ENCODE results near the gene ZNF574.
"Not testable (repeated sequence)": the region's sequence is repeated elsewhere in the genome, so short reads cannot be mapped to it uniquely, and the experiment has no call there.

ZNF574 gene

GRCh38 chr19:42083537-42083936 lies 7.6 kb downstream of the ZNF574 start:
- DNase-seq = no peak

GRCh38 chr19:42086188-42086736 lies 10.3 kb downstream of the ZNF574 start:
- no peak for DNase-seq

- no peak for DNase-seq
Observed at GRCh38 chr19:42086770-42087550, 11.0 kb downstream of the ZNF574 start.

- no peak for DNase-seq
Observed at GRCh38 chr19:42088471-42089190, 12.7 kb downstream of the ZNF574 start.

- no peak for DNase-seq
Observed at GRCh38 chr19:42089191-42089750, 13.3 kb downstream of the ZNF574 start.

- no peak for DNase-seq
Observed at GRCh38 chr19:42089772-42090171, 13.8 kb downstream of the ZNF574 start.

GRCh38 chr19:42090672-42091071 lies 14.7 kb downstream of the ZNF574 start:
- no peak for DNase-seq

- DNase-seq = no peak
Observed at GRCh38 chr19:42091300-42091699, 15.3 kb downstream of the ZNF574 start.

GRCh38 chr19:42091742-42092141 lies 15.8 kb downstream of the ZNF574 start:
- DNase-seq = no peak

GRCh38 chr19:42092350-42092749 lies 16.4 kb downstream of the ZNF574 start:
- DNase-seq = no peak

- no peak for DNase-seq
Observed at GRCh38 chr19:42093505-42093904, 17.5 kb downstream of the ZNF574 start.

- no peak for DNase-seq
Observed at GRCh38 chr19:42093926-42094325, 18.0 kb downstream of the ZNF574 start.

GRCh38 chr19:42095142-42095813 lies 19.3 kb downstream of the ZNF574 start:
- DNase-seq = no peak

- DNase-seq = peak; percentile 73
Observed at GRCh38 chr19:42095814-42096230, 19.9 kb downstream of the ZNF574 start.

GRCh38 chr19:42096255-42096837 lies 20.4 kb downstream of the ZNF574 start:
- DNase-seq = no peak

GRCh38 chr19:42097461-42097860 lies 21.5 kb downstream of the ZNF574 start:
- DNase-seq = no peak

- DNase-seq = no peak
Observed at GRCh38 chr19:42098781-42099180, 22.8 kb downstream of the ZNF574 start.

GRCh38 chr19:42099336-42099925 lies 23.5 kb downstream of the ZNF574 start:
- DNase-seq = no peak

GRCh38 chr19:42100241-42100640 lies 24.3 kb downstream of the ZNF574 start:
- DNase-seq = not testable (repeated sequence)

GRCh38 chr19:42102877-42103276 lies 26.9 kb downstream of the ZNF574 start:
- no peak for DNase-seq

GRCh38 chr19:42105368-42105767 lies 29.4 kb downstream of the ZNF574 start:
- DNase-seq = no peak

All from islet precursor cell (in vitro differentiated cells).